B cell (primary cell): ENCODE results near the gene LRP5. TPM values are rescaled to one million over a fixed set of nuclear protein-coding genes. Genes with fewer than 3 reads are reported as not detected.

Source experiments
- ATAC-seq: fragments of 200-7000 bp; cut with Tn5 transposase; one replicate; pipeline ENCODE4 v1.10.0; 2021; ENCODE audit warnings: low read depth, mild to moderate bottlenecking, moderate number of reproducible peaks, moderate library complexity
- CTCF ChIA-PET: fragments of 350-600 bp; sonication (Branson Sonifier 250); formaldehyde crosslinking; loops from one replicate; lab custom pipeline; 2021; ENCODE audit warnings: antibody characterized with exemption, inconsistent platforms; lab: Charles Lee
- POLR2A ChIA-PET: fragments of 350-600 bp; sonication (Branson Sonifier 250); formaldehyde crosslinking; loops from one replicate; lab custom pipeline; 2021; ENCODE audit warnings: antibody characterized with exemption; lab: Charles Lee
- DNase-seq: peaks from one replicate; pipeline ENCODE4 v3.0.0; 2013
- H2AFZ ChIP-seq: 2 replicates; pipeline ENCODE4 v1.6.1; 2012; ENCODE audit warnings: mild to moderate bottlenecking, low read depth, low read length; ENCODE audit not compliant: insufficient read depth, poor library complexity, severe bottlenecking
- H3K27ac ChIP-seq, 2 donors: 1 replicate in 1 of 2; 2 replicates in 1 of 2; pipeline ENCODE4 v1.5.1; 2012 to 2013; ENCODE audit warnings: low read length in 2 of 2, mild to moderate bottlenecking in 2 of 2, moderate library complexity in 1 of 2
- H3K27me3 ChIP-seq, 4 experiments: fragments of 200-600 bp in 1 of 4; sonication (generic) in 1 of 4; replicated peaks in 1 of 4; 1 replicate in 2 of 4; 2 replicates in 2 of 4; pipeline versions ENCODE4 v1.6.1 to v1.7.0; 2013 to 2016; ENCODE audit warnings: low read length in 3 of 4, mild to moderate bottlenecking in 2 of 4, mixed read lengths in 1 of 4, moderate library complexity in 1 of 4; ENCODE audit not compliant: insufficient read depth in 4 of 4, control insufficient read depth in 3 of 4; ENCODE audit errors: control extremely low read depth in 1 of 4
- H3K36me3 ChIP-seq, 2 experiments: replicated peaks in 1 of 2; 1 replicate in 1 of 2; 2 replicates in 1 of 2; pipeline versions ENCODE4 v1.6.1 to v1.7.1; 2013; ENCODE audit warnings: low read length in 1 of 2; ENCODE audit not compliant: insufficient read depth in 2 of 2, control insufficient read depth in 1 of 2; ENCODE audit errors: control extremely low read depth in 1 of 2, extremely low read depth in 1 of 2
- H3K4me1 ChIP-seq, 2 donors: fragments of 200-600 bp in 1 of 2; sonication (generic) in 1 of 2; 1 replicate in 1 of 2; 2 replicates in 1 of 2; pipeline versions ENCODE4 v1.5.1 to v1.6.1; 2013 to 2017; ENCODE audit warnings: low read length in 2 of 2; ENCODE audit not compliant: control insufficient read depth in 2 of 2, insufficient read depth in 2 of 2
- H3K4me2 ChIP-seq: replicated peaks from 2 replicates; pipeline ENCODE3; 2012; ENCODE audit warnings: mild to moderate bottlenecking, low read depth, low read length; ENCODE audit not compliant: poor library complexity, severe bottlenecking
- H3K4me3 ChIP-seq, 5 experiments: fragments of 200-600 bp in 1 of 5; sonication (generic) in 1 of 5; 1 replicate in 3 of 5; 2 replicates in 2 of 5; pipeline versions ENCODE4 v1.5.1 to v1.7.0; 2011 to 2016; ENCODE audit warnings: low read length in 4 of 5, mild to moderate bottlenecking in 4 of 5, low read depth in 2 of 5, control low read depth in 1 of 5, moderate library complexity in 1 of 5; ENCODE audit not compliant: insufficient read depth in 1 of 5; ENCODE audit errors: control extremely low read depth in 1 of 5, extremely low read depth in 1 of 5
- H3K79me2 ChIP-seq: fragments of 200-600 bp; sonication (generic); one replicate; pipeline ENCODE4 v1.6.0; 2016; ENCODE audit warnings: low read length; ENCODE audit not compliant: control insufficient read depth, insufficient read depth
- H3K9ac ChIP-seq: fragments of 200-600 bp; sonication (generic); 2 replicates; pipeline ENCODE4 v1.6.1; 2017; ENCODE audit warnings: mild to moderate bottlenecking, low read length, moderate library complexity
- H3K9me3 ChIP-seq, 3 donors: one replicate each; pipeline versions ENCODE4 v1.6.1 to v1.7.1; 2013; ENCODE audit warnings: low read length in 2 of 3; ENCODE audit not compliant: control insufficient read depth in 2 of 3, insufficient read depth in 1 of 3; ENCODE audit errors: control extremely low read depth in 1 of 3
- H4K20me1 ChIP-seq: 2 replicates; pipeline ENCODE4 v1.6.0; 2012; ENCODE audit warnings: mild to moderate bottlenecking, low read length; ENCODE audit not compliant: insufficient read depth, control insufficient read depth, poor library complexity, severe bottlenecking
- H3K27ac Mint-ChIP-seq: one replicate; pipeline ENCODE4 v1.8.0; 2021; ENCODE audit warnings: mixed read lengths
- H3K27me3 Mint-ChIP-seq: one replicate; pipeline ENCODE4 v1.8.0; 2021; ENCODE audit warnings: mixed read lengths
- H3K4me1 Mint-ChIP-seq: one replicate; pipeline ENCODE4 v1.8.0; 2021; ENCODE audit warnings: mixed read lengths
- H3K4me3 Mint-ChIP-seq: one replicate; pipeline ENCODE4 v1.8.0; 2021; ENCODE audit warnings: mixed read lengths
- H3K9me3 Mint-ChIP-seq: one replicate; pipeline ENCODE4 v1.8.0; 2022; ENCODE audit warnings: mixed read lengths; ENCODE audit not compliant: insufficient read depth
- EZH2 ChIP-seq: IDR thresholded peaks from 2 replicates; pipeline ENCODE4 v1.6.1; 2012; ENCODE audit warnings: borderline replicate concordance, low read depth, mild to moderate bottlenecking, moderate library complexity, low read length; ENCODE audit not compliant: insufficient read depth, poor library complexity, severe bottlenecking
- WGBS: methylation state at CpG from one replicate; pipeline ENCODE4 v1.1.5; 2013; ENCODE audit warnings: missing lambda C conversion rate; ENCODE audit not compliant: insufficient coverage; 5-methylcytosine and 5-hydroxymethylcytosine counted together
- intact Hi-C: fragments of 100-400 bp; cut with micrococcal nuclease; formaldehyde crosslinking; loops from one replicate; pipeline ENCODE4 v1.10.0; 2022
- polyA minus RNA-seq: library from RNA; depleted of rRNA, polyadenylated mRNA; stranded (reverse); fragments of >200 nt; gene quantifications from 2 replicates; pipeline ENCODE4 v1.2.3, GENCODE V29; 2012
- polyA plus RNA-seq: library from polyadenylated mRNA; depleted of rRNA; stranded (reverse); fragments of >200 nt; gene quantifications from 2 replicates; pipeline ENCODE4 v1.2.3, GENCODE V29; 2012
- total RNA-seq, 2 donors: library from RNA; stranded (reverse); fragments of 120-200 nt in 1 of 2; gene quantifications; 1 replicate in 1 of 2; 2 replicates in 1 of 2; pipeline versions ENCODE4 v1.2.3 to v1.2.4, GENCODE V29; 2013 to 2022
- TF ChIP-seq, protein P1 (sequence below): fragments of 200-600 bp; IDR thresholded peaks from one replicate; pipeline ENCODE4 v1.8.0; 2022; ENCODE audit warnings: antibody characterized with exemption, mild to moderate bottlenecking

LRP5 gene
- total RNA-seq (13.9 and 15.7 TPM in 2 replicates), polyA plus RNA-seq (1.7 and 2.4 TPM in 2 replicates), polyA minus RNA-seq (4.5 and 6.6 TPM in 2 replicates)
- total RNA-seq (2013) = 1.8 TPM

DNA sequence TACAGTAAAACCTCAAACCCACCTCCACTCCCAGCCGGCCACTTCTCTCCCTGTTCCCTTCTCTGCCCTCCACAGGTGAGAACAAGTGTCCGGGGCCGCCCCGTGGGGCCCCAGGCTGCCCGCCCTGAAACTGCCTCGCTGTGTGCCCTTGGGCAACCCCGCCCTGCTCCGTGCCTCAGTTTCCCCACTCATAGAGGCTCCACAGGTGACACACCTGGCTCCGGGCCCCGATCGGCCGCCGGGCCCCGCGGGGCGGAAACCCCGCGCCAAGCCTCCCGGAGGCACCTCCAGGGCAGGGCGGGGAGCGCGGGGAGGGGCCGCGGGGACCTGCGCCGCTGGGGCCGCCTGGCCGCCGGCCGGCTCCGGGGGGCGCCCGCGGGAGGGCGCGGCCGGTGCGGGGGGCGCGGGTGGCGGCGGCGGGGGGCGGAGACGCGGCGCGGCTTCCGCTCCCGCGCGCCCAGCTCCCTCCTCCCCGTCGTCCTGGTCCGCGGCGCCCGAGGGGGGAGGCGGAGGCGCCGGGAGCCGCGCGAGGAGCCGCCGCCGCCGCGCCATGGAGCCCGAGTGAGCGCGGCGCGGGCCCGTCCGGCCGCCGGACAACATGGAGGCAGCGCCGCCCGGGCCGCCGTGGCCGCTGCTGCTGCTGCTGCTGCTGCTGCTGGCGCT lies at the start of gene LRP5:
Gene LRP5, plus strand, starts transcription at position 475 of the 663 bp plus-strand sequence. Its CDS starts 124 bp downstream, at position 599.
- Mint-ChIP-seq H3K9me3 (no peaks in the 10 kb centered on the region), H3K4me1 (peaks cover 14% of the 10 kb centered on the region), H3K27me3 (peaks cover 22% of the 10 kb centered on the region), H3K4me3 (peak within 1 kb of the TSS; percentile 84), H3K27ac (peak within 1 kb of the TSS; percentile 71)
- peak within 1 kb of the TSS; percentile 21 to 62 (median 42) for H3K4me3 ChIP-seq
- H3K9me3 ChIP-seq = peaks cover 0 to 4% (median 0%) of the 10 kb centered on the region in 3 donors
- ChIA-PET CTCF (interaction anchor here (0.6 to 2.4 kb wide), 2 partner anchors 60 to 71 kb away, joined by 3 to 10 read pairs; no protein-coding TSS in a partner anchor), POLR2A (no interaction called here)
- peak within 1 kb of the TSS; percentile 93 for H3K4me2 ChIP-seq
- DNase-seq (peak; percentile 25), ATAC-seq (peak; percentile 66)
- H3K27me3 ChIP-seq = peaks cover 0 to 42% (median 17%) of the 10 kb centered on the region in 4 experiments
- no peaks in the 10 kb centered on the region for H3K36me3 ChIP-seq
- 4% methylated on average over 85 of the region's 85 CpGs for WGBS
- no peak within 1 kb of the TSS for H3K27ac ChIP-seq
- peak within 1 kb of the TSS; percentile 71 for H2AFZ ChIP-seq
- H3K4me1 ChIP-seq = peaks cover 14 to 17% of the 10 kb centered on the region in 2 donors
- TF ChIP-seq, protein P1, sequence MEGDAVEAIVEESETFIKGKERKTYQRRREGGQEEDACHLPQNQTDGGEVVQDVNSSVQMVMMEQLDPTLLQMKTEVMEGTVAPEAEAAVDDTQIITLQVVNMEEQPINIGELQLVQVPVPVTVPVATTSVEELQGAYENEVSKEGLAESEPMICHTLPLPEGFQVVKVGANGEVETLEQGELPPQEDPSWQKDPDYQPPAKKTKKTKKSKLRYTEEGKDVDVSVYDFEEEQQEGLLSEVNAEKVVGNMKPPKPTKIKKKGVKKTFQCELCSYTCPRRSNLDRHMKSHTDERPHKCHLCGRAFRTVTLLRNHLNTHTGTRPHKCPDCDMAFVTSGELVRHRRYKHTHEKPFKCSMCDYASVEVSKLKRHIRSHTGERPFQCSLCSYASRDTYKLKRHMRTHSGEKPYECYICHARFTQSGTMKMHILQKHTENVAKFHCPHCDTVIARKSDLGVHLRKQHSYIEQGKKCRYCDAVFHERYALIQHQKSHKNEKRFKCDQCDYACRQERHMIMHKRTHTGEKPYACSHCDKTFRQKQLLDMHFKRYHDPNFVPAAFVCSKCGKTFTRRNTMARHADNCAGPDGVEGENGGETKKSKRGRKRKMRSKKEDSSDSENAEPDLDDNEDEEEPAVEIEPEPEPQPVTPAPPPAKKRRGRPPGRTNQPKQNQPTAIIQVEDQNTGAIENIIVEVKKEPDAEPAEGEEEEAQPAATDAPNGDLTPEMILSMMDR = no peak
- TF ChIP-seq EZH2 = no peak
- intact Hi-C loops = loop anchor here (5.0 kb wide), 1 partner anchor 70 kb away; no protein-coding TSS in a partner anchor
- H3K9ac ChIP-seq = peak within 1 kb of the TSS; percentile 60
- H4K20me1 ChIP-seq = peaks cover 8% of the 10 kb centered on the region
- H3K79me2 ChIP-seq = no peaks in the 10 kb centered on the region
